GM21576 (cell line): ENCODE results near the gene CALCOCO1.
"Not testable (repeated sequence)": the region's sequence is repeated elsewhere in the genome, so short reads cannot be mapped to it uniquely, and the experiment has no call there.

Source experiments
- ATAC-seq: cut with Tn5 transposase; IDR thresholded peaks from one replicate; pipeline ENCODE4 v1.9.1; 2021; ENCODE audit warnings: mild to moderate bottlenecking, moderate library complexity; ENCODE audit not compliant: unreplicated experiment

Gene CALCOCO1

DNA sequence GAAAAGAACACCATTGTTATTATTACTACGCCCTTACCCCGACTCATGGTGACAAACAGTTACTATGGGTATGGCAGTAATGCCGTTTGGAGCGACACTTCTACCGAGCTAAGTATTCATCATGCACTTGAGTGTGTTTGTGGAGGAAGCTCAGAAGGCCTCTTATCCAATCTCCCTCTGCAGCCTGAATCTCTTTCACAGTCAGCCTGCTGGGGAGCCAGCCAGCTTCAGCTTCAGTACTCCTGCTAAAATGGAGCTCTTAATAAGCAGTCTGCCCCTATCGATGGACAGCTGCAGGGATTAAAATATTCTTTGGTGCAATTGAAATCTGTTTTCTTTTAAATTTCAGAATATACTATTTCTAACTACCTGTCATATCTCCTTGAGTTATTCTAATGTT is 26.7 kb downstream of the CALCOCO1 start:
- ATAC-seq: no peak

DNA sequence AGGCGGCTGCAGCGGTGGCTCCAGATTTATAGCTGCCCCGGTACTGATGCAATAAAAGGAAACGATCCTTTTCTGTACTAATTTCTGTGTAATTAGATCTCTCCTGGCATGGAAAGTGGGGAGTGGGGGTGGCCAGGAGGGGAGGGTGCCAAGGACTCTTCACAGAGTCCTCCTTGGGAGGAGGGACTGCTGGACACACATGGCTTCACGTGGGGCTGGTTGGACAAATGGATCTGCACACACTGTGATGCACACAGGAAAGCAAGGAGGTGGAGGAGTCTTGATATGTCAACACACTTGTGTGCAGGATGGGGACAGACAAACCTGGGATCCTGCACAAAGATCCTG is 27.6 kb downstream of the CALCOCO1 start:
- no peak for ATAC-seq

DNA sequence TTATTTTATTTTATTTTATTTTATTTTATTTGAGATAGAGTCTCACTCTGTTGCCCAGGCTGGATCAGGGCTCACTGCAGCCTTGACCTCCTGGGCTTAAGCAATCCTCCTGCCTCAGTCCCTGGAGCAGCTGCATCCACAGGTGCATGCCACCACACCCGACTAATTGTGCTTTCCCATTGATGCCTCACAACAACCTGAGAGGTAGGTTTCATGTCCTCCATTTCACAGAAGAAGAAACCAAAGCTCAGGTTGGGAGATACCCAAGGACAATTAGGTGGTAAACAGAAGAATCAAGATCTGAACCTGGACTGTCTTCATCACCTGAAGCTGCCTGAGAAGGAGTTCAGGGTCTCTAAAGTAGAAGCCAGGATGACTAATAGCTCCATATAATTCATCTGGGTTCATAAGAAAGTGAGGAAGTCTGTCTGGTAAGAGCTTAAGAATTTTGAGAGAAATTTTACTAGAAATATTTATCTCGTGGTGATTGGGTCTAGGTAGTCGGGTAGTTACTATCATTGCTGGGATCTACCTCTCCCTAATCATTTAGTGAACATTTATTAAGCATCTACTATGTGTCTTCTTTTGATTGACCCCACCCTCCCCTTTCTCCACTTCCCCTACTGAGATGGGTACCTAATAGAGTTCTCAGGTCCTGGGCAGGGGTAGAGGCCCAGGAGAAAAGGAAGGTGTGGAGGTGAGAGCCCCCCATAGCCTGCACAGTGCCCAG is 28.1 kb downstream of the CALCOCO1 start:
- ATAC-seq: no peak

DNA sequence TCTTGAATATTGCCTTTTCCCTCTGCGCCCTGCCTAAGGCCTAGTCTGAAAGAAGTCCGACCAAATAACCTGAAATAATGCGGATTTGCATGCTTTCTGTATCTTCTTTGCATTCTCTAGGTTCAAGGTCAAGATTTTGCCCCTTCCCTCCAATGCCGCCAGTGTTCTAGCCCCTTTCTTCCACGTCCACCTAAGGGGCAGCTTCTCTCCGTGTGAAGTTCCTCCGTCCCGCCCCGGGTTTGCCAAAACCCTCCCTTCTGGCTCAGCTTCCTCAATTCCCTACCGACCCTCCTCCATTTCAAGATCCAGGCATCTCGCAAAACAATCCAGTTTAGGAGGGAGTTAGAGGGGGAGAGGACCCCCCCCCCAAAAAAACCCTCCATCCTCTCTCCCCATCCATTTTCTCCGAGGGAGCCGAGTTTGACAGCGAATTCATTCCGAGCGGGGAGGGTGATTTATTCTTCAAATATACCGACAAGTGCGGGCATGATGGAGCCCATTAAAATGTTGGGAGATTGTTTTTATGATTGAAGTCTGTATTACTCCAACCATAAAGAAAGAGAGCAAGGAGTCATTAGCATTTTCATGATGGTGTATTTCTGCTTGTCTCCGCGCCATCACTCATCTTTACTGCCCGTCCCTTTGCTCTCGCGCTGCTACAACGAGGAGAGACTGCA is 30.5 kb downstream of the CALCOCO1 start:
- no peak for ATAC-seq

DNA sequence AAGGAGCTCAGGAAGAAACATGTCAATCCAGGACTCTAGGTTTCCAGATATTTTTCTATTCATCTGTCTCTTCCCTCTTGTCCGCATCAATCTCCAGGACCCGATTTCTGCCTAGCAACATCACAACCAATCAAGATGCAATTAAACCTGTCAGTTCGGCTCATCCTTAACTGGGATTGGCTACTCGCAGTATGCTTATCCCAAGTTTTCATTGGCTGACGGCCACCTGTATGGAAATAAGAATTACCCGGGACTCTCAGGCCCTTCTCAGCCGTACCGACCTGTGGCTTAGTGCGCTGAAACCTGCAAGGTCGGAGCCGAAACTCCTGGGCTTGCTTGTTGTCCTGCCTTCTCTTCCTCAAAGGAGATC is 31.0 kb downstream of the CALCOCO1 start:
- ATAC-seq: no peak

DNA sequence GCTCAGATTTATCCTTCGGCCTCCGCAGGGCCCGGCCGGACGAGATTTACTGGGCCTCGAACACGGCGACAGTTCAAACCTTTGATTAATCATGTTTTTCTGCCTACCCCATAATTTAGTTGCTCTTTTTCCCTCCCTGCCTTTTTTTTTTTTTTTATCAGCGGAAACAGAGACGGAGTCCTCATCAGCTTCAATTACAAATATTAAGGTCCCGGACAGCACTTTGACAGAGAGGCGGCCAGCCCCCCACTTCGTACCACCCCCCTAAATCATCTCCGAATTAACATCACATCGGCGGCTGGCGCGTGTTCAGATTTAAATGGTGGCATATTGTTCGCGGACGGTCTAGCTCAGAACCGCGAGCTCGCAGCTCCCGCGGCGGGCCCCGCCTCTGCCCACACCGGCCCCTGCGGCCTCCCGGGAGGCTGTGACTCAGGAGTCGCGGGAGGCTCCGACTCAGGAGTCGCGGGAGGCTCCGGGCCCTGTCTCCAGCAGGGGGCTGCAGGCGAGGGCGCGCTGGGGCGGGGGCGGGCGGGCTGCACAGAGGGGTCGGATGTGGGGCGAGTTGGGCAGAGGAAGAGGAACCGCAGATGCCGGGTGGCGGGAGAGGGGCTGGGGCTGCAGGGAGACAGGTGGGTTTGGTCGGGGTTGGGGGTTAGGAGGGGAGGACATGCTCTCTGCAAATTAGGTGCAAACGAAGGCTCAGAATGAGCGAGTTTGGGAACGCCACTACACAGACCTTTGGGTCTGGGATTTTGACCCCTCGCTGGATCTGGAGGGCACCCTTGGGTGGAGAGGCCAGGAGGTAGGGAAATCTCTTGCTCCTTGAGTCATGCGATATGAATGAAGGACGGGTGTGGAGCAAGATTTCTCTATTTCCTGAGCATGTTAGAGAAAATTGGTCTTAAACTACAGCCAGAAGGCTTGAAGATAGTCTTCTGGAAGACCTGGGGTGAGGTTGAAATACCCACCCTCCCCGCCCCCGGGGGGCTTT is 31.8 kb downstream of the CALCOCO1 start:
- ATAC-seq: no peak

DNA sequence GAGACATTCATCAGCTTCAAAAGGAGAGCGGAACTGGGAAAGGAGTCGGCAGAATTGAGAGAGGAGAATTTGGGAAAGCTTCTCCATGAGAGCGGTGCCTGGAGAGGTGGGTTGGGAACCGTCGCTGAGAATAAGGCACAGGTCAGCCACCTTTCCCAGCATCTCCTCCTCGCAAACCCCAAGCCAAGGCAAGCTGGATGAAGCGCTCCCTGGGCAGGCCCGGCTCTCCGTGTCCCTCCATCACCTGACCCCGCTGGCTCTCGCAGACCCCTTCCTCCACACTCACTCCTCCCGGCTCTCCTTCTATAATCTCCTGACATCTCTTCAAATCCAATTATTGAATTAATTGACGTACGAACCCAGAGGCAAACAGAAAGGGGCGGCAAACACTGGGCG is 32.5 kb downstream of the CALCOCO1 start:
- ATAC-seq: no peak

DNA sequence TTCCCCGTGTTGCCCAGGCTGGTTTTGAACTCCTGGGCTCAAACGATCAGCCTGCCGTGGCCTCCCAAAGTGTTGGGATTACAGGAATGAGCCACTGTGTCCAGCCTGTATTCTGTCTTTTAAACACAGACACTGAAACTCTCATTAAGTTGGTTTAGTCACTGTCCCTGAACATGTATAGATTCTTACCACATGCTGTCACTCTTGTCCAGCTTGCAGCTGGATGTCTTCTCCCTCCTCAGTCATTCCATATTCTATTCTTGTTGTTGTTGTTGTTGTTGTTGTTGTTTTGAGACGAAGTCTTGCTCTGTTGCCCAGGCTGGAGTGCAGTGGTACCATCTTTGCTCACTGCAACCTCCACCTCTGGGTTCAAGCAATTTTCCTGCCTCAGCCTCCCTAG is 39.1 kb downstream of the CALCOCO1 start:
- ATAC-seq: no peak

DNA sequence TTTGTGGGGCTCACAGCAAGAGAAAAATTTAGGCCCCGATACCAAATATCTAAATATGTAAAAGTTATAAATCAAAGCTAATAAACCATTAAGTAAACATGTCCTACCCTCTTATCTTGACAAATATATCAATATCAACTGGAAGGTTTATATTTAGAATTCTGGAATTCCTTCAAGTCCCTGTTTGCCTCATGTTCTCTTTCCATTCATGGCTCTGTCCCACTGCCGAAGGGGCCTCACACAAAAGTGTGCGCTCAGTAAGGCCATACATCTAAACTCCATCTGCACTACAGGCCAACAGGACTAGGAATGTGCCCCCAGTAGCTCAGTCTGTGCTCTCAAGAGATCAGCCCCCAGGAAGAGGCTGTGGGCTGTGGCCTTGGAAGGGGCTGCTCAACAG is 40.8 kb downstream of the CALCOCO1 start:
- no peak for ATAC-seq

DNA sequence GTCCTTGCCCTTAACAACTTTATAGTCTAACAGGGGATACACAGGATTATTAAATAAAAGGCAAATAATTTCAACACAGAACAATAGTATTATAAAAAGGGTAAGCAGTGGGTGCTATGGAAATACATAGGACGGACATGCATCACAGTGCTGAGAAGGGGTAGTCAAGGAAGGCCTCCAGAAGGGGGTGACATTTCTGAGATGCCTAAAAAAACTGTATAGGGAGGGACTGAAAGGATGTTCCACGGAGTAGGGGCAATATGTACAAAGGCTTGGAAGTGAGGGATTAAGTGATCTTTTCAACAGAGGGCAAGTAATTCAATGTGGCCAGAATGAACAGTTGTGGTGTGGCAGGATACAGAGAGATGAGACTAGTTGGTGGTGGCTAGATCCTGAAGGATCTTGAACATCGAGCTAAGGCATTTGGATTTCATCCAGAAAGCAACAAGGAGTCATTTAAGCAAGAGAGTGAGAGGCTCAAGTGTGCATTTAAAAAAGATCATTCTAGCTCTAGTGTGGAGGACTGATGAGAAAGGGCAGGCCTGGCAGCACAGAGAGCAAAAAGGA is 42.5 kb downstream of the CALCOCO1 start:
- ATAC-seq: no peak

DNA sequence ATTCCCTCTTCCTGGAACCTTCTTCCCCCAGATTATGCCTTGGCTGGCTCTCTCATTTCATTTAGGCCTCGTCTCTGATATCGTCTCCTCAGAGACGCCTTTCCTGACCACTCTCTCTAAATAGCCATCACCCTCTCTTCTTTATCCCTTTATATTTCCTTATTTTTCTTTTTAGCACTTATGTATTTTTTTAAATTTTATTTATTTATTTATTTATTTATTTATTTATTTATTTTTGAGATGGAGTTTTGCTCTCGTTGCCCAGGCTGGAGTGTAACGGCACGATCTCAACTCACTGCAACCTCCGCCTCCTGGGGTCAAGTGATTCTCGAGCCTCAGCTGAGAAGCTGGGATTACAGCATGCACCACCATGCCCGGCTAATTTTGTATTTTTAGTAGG is 43.3 kb downstream of the CALCOCO1 start:
- ATAC-seq: no peak

DNA sequence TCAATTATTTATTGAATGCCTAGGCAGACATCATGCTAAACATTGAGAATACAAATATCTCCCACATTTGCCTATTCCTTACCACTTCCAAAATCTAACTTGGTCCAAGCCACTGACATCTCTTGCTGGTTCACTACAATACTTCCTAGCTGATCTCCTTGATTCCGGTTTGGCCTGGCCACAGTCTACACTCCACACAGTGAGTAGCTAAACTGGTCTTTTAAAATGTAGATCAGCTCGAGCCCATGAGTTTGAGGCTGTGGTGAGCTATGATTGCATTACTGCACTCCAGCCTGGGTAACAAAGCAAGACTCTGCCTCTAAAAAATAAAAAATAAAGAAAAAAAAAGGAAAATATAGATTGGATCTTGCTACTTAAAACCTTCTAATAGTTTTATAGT is 43.8 kb downstream of the CALCOCO1 start:
- ATAC-seq: no peak

DNA sequence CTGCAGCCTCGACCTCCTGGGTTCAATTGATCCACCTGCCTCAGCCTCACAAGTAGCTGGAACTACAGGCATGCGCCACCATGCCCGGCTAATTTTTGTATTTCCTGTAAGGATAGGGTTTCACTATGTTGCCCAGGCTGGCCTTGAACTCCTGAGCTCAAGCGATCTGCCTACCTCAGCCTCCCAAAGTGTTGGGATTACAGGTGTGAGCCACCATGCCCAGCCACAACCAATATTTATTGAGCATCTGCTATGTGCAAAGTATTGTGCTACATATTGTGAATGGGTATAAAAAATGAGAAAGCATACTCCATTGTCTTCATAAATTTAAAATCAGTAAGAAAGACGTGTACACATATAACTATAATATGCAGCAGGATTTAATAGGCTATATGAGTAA is 47.2 kb downstream of the CALCOCO1 start:
- ATAC-seq: not testable (repeated sequence)

DNA sequence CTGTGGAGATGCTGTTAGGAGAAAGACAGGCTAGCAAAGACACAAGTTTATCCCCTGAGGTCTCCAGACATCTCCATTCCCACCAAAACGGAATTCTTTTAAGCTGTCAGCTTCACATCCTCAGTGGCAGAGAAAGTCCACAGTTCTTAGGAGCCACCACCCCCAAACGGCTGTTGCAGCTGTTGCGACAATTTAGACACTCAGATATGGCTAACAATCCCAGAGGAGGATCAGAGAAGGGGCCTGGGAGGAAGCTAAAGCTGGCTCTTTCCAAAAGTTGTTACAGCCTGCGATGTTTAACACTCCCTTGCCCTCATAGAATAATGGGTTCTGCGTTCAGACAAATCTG is 49.5 kb downstream of the CALCOCO1 start:
- no peak for ATAC-seq

DNA sequence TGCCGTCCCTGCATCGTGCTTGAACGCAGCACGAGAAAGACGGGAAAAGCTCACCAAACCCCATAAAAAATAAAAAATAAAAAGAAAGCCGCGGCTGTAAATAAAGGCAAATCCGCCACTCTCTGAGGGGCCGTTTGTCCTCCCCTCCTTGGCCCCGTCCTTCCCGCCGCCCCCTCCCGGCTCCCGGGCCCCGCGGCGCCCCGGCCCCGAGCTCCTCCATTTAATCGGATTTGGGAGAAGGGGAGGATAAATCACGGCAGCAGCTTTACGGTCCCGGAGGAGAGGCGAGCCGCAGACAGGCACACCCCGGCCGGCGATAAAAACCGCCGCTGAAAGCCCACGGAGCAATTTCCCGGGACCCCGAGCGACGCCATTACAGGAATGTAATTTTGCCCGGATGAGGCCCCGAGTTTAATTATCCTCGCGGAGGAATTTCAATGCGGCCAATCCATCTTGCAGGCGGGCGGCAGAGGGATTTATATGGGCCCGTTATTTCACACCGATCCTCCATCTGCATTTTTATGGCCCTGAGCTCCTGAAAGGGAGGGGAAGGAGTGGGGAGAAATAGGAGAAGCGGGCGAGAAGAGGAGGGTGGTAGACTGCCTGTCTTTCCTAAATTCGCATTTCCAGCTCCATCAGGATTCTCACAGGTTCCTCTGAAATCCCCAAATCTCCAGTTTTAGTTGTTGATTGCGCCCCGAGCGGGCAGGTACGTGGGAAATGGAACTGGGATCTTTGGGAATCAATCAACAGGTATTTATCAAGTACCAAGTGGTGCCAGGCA is 50.0 kb downstream of the CALCOCO1 start:
- no peak for ATAC-seq

DNA sequence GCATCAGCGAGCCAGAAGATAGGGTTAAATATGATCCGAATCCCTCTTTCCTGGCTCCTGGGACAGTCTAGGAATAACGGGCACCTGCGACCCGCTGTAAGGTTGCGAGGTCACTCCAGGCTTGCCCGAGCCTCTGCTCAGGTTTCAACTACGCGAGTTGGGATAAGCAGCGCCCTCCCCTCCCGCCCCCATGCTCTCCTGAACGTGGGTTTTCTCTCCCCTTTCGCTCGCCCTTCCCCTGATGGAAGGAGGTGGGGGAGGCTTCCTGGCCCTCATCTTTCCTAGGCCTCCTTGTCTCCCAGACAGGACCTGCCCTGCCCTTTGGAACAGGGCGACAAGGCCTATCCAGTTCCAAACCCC is 50.6 kb downstream of the CALCOCO1 start:
- ATAC-seq: no peak

DNA sequence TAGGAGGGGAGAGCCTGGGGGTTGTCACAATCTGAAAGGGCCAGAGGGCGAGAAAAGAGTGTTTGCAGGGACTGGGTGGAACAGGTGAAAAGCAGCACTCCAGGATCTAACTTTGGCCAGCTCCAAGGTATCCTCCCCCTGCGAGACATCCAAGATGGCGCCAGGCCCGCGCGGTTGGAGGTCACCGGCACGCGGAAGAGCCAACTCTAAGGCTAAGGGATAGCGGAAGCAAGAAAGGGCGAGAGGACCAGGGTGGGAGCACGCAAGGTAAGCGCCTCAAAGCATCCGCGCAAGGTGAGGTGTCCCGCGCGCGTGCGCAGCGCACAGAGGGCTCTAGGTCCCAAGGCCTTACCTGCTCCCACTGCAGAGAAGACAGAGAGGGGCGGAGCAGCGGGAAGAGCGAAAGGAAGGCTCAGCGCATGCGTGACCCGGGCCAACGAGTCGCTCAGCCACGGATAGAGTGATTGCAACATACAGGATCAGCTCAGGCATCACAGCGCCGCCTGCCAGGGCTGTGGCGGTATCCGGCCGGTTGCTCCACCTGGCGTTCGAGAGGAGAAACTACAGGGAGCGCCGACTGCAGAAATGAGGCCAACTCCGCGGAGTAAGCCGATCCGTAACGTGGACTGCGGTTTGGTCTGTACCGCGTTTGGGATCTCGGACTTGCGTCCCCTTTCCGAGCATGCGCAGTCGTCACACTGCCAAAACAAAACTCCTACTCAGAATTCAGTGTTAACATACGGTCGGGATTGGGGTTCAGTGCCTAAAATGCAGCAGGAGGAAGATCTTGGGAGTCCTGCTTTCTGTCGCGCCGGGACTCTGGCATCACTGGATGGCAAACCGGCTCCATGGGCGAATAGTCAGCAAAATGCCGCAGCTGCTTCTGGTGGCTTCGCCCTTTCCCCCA is 51.3 kb downstream of the CALCOCO1 start, which contains the start of gene ATP5MC2:
TSS of gene ATP5MC2 (minus strand) at position 383 of the 907 bp plus-strand sequence. CDS start 3,469 bp downstream, outside the sequence.
- ATAC-seq: peak; percentile 94

DNA sequence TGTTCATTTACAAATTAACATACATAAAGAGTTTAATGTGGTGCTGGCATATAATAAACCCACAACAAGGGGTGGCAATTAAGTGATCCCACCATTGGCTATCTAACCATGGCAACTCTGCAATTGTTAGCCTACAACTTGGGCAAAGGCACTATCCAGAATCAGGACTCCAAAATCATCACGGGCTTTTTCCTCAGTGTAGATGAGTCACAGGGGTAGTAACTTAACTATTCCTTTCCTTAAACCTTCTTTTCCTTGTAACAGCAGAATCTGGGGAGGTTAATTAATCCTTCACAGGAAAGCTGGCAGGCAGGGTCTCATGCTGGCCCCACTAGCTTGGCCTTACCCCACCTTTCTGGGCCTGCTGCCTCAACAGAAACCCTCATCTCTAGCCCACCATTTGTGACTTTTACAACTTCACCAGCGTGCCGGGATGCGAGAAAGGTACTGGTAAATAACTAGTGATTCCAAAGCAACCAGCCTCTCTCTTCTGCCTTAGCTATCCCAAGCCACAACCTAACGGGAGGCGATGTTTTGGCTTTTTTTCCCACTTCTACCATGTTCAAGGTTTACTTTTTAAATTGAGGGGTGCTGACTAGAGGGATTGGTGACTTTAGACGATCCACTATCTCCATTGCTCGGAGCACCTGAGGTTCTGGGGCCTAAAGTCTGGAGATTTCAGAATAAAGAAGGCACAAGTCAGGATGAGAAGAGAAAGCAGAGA is 52.1 kb downstream of the CALCOCO1 start:
- no peak for ATAC-seq

DNA sequence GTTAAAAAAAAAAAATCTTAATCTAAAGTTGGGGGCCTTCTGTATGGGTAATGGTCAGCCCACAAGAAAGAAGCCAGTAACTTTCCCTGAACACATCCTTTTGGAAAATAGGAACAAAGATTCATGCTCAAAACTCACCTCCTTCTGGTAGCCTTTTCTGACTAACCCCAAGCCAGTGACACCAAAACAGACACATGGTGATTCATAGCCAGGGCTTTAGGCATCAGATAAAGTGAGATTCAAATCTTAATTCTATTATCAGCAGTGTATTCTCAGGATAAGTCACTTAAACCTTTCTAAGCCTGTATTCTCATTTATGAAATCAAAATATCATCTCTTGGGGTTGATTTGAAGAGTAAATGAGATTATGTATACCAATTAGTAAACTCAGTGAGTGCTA is 56.3 kb downstream of the CALCOCO1 start:
- ATAC-seq: no peak
